GM19240 (cell line): ENCODE results near the gene PROZ.

Experiments
- DNase-seq: peaks from one replicate; pipeline ENCODE4 v3.0.0; 2011; ENCODE audit warnings: low spot score; ENCODE audit not compliant: insufficient read length

Gene PROZ

GRCh38 chr13:113120300-113121182, 37.9 kb upstream of the PROZ start:
- DNase-seq: no peak

DNA sequence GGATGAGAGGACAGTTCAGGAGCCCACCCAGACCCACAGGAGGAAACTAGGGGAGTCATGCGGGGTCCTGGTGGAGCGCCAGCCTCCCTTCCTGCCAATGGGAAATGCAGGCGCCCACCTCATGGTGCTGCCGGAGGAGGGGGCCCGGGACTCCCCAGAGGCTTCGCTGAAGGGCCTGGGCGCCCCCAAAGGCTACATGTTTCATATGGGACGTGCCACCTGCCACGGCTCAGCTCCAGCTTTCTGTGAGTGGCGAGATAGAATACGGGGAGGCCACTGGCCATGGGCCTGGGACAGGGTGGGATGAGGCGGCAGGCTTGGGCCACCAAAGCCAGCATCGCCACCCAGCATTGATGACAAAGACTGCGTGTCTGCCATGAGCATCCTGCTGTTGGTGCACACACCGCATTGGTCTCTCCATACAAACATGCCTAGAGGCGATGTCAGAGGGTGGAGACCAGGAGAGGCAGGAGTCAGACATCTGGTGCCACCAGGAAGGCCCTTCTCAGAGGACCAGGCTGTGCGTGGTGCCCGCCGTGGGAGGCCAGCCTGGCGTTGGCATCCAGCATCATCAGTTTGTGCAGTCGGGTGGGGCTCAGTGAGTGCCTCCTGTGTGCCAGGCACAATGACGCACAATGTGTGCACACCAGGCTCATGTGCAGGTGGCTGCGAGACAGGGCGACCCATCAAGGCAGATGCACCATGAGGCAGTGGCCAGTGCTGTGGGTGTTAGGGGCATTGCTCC, 37.1 kb upstream of the PROZ start:
- DNase-seq: no peak

- no peak for DNase-seq
Observed at GRCh38 chr13:113121928-113122471, 36.4 kb upstream of the PROZ start.

- DNase-seq: no peak
Observed at GRCh38 chr13:113122550-113123225, 35.8 kb upstream of the PROZ start, which contains the start of gene F10. F10 (plus strand) TSS chr13:113122799; CDS start chr13:113122856, 57 bp downstream.

GRCh38 chr13:113123226-113124201, 34.9 kb upstream of the PROZ start:
- no peak for DNase-seq

DNA sequence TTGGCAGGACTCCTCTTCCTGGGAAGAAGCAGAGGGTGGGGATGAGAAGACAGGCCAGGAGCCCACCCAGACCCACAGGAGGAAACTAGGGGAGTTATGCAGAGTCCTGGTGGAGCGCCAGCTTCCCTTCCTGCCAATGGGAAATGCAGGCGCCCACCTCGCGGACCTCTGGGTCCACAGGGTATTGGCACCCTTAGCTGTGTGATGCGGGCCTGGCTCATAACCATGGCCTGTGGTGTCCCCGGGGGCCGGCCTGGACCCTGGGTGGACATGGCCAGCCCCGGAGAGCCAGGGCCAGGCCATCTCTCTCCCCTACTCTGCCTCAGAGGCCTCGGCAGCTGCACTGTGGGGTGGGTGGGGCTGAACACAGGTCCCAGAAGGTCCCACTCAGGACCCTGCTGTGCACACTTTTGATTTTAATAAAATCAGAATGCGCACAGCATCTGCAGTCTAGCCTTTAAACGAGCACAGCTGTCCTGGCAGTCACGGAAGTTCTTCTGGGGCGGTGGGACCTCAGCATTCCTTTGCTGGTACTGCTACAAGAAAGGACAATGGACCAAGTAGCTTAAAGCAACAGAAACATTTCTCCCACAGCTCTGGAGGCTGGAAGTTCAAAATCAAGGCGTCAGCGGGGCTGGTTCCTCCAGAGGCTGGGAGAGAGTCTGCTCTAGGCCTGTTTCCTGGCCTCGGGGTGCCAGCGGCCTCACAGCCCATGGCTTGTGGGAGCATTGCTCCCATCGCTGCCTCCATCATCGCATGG, 34.1 kb upstream of the PROZ start:
- DNase-seq: no peak

GRCh38 chr13:113125506-113126264, 32.8 kb upstream of the PROZ start:
- no peak for DNase-seq

- DNase-seq: no peak
Observed at GRCh38 chr13:113126265-113127150, 31.9 kb upstream of the PROZ start.

DNA sequence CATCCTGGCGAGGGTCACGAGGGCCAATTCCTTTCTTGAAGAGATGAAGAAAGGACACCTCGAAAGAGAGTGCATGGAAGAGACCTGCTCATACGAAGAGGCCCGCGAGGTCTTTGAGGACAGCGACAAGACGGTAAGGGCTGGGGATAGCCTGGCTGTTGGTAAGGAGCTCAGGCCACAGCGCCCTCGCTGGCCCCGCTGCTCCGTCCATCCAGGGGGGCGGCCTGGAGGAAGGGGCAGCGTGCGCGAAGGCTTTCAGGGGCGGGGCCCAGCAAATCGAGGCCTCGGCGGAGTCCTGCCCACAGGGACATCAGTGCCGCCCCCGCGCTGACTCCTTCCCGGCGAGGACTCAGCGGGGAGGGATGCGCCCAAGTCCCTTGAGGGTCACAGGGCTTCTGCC, 29.0 kb upstream of the PROZ start:
- no peak for DNase-seq

GRCh38 chr13:113129921-113130750, 28.3 kb upstream of the PROZ start:
- no peak for DNase-seq

- no peak for DNase-seq
Observed at GRCh38 chr13:113135281-113135760, 23.1 kb upstream of the PROZ start.

DNA sequence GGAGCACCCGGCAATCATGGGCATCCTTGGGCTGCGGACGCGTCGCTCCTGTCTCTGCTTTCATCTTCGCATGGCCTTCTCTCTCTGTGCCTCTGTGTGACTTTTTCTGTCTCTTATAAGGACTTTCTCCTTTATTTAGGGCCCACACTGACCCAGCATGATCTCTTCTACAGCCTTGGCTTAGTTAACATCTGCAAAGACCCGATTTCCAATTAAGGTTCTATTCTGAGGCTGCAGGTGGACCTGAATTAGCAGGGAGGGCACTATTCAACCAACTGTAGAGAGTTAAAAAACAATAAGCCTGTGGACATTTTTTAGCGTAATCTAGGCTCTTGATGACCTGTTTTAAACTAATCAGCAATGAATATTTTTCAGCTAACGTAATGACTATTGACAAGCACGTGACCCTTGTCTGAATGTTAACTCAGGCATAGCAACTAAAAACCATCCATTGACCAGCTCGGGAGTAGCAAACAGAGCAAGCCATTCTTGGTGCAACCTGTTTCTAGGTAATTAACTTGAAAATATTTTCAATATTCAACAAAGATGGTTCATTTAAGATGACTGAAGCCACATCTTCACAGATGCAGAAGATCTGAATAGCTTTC, 20.7 kb upstream of the PROZ start:
- no peak for DNase-seq

DNA sequence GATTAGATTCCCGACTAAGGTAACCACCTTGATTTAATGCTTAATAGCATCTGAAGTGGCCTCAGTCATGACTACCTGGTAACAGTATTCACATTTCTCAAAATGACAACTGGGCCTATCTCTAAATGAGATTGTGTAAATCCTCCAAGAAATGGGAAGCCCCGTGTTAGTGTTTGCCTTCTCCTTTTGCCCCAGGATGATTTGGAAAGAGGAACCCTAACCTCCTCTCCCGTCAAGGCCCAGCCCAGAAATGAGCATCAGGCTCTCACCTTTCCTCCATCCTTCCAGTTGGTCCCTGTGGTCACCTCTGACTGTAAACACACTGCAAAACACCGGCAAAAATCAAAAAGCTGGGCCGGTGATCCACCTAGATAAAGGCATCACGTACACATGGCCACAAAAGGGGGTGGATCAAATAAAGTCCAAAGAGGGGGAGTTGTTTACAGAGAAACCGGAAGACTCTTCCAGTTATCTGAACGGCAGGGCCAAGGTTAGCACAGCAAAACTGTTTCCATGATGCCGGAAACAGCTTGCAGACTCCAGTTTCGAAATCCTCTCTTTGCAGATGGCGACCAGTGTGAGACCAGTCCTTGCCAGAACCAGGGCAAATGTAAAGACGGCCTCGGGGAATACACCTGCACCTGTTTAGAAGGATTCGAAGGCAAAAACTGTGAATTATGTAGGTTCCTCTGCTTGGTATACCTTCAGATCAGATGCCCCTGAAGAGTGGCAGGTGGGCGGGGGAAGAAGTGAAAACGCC, 19.5 kb upstream of the PROZ start:
- no peak for DNase-seq

GRCh38 chr13:113139577-113139976, 18.9 kb upstream of the PROZ start:
- no peak for DNase-seq

GRCh38 chr13:113140677-113141600, 17.5 kb upstream of the PROZ start:
- no peak for DNase-seq
